Esophagus muscularis mucosa (tissue), 4 donors: Measurements from ENCODE around the gene C3orf22. TPM values are rescaled to one million over a fixed set of nuclear protein-coding genes. Genes with fewer than 3 reads are reported as not detected.

Experiments
- DNase-seq: peaks from one replicate; pipeline ENCODE4 v3.0.0-alpha.2; 2017; ENCODE audit errors: extremely low spot score
- H3K27ac ChIP-seq, 4 donors: fragments of 200-600 bp; sonication (generic); replicated peaks in 1 of 4; 1 replicate in 3 of 4; 2 replicates in 1 of 4; pipeline ENCODE4 v1.5.1; 2016 to 2019; ENCODE audit warnings: mild to moderate bottlenecking in 1 of 4
- H3K27me3 ChIP-seq, 4 donors: fragments of 200-600 bp; sonication (generic); one replicate each; pipeline versions ENCODE4 v1.5.1 to v1.6.0; 2016 to 2019
- H3K36me3 ChIP-seq, 4 donors: fragments of 200-600 bp; sonication (generic); one replicate each; pipeline ENCODE4 v1.5.1; 2016 to 2019
- H3K4me1 ChIP-seq, 4 donors: fragments of 200-600 bp; sonication (generic); one replicate each; pipeline ENCODE4 v1.5.1; 2016 to 2019
- H3K4me3 ChIP-seq, 4 donors: fragments of 200-600 bp; sonication (generic); 1 replicate in 2 of 4; 2 replicates in 2 of 4; pipeline ENCODE4 v1.5.1; 2016 to 2019; ENCODE audit warnings: mild to moderate bottlenecking in 4 of 4, moderate library complexity in 1 of 4
- H3K9me3 ChIP-seq, 4 donors: fragments of 200-600 bp; sonication (generic); 1 replicate in 3 of 4; 2 replicates in 1 of 4; pipeline ENCODE4 v1.5.1; 2016 to 2019
- EP300 ChIP-seq: sonication (generic); formaldehyde crosslinking; IDR thresholded peaks from one replicate; pipeline ENCODE4 v1.6.1; 2017; ENCODE audit warnings: antibody characterized with exemption
- POLR2A ChIP-seq: fragments of 450-650 bp; IDR thresholded peaks from one replicate; pipeline ENCODE4 v1.6.1; 2017; ENCODE audit warnings: antibody characterized with exemption, moderate library complexity, mild to moderate bottlenecking, low read depth
- POLR2AphosphoS5 ChIP-seq, 2 donors: sonication (generic); formaldehyde crosslinking; IDR thresholded peaks; one replicate each; pipeline ENCODE4 v1.6.1; 2017; ENCODE audit warnings: antibody characterized with exemption in 2 of 2
- WGBS: methylation state at CpG from one replicate; pipeline ENCODE4 v1.1.5; 2018; 5-methylcytosine and 5-hydroxymethylcytosine counted together
- intact Hi-C: fragments of 100-400 bp; cut with DNase I; formaldehyde crosslinking; loops from one replicate; pipeline ENCODE4 v1.15.1; 2023
- total RNA-seq, 4 donors: library from RNA; depleted of rRNA; stranded (reverse); fragments of >200 nt; gene quantifications; one replicate each; pipeline versions ENCODE4 v1.1.0 to v1.2.1, GENCODE V29; 2016
- TF ChIP-seq, protein P1 (sequence below), 3 experiments: fragments of 200-600 bp in 2 of 3; fragments of 450-650 bp in 1 of 3; sonication (generic) in 2 of 3; IDR thresholded peaks; one replicate each; pipeline ENCODE4 v1.5.1; 2017 to 2019; ENCODE audit warnings: antibody characterized with exemption in 3 of 3, mild to moderate bottlenecking in 2 of 3, moderate library complexity in 1 of 3

Gene C3orf22, protein sequence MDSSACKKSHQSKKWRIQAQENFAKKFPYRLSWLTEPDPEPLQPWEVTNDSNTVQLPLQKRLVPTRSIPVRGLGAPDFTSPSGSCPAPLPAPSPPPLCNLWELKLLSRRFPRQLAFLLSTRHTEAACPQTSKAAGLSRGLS
- not detected for total RNA-seq

DNA sequence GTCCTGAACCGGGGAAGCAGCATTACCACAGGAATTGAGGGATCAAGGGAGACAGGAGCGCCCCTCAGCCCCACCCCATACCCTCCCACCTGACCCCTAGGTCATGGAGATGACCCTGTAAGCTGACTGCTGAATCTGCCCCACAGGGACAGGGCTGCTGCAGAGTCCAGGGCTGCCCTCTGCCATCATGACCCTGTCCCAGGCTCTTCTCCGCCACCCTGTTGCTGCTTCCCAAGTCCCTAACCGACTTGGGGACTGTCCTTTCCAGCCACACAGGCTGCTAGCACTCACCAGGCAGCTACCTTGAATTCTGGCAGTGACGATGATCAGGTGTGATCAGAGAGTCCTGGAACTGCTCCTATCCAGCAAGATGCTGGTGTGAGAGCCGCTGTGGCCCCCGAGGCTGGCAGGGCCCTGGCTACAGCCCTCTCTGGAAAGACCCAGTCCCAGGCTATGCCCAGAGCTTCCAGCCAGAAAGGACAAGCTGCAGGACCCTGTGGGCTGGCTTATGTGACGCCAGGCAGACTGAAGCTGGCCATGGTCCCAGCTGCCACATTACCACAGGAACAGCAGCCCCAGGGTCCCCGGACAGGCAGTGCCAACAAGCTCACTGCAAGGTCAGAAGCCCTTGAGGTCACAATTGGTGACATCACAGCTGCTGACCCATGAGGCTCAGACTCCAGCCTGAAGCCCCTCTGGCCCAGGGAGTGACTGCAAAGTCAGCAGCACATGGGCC is at the start of gene C3orf22:
Gene C3orf22, minus strand, starts transcription at position 597 of the 736 bp plus-strand sequence. CDS start 5,542 bp downstream, outside the sequence.
- TF ChIP-seq POLR2AphosphoS5 (IDR thresholded peaks at IDR 0.05) (no peak), EP300 (no peak), POLR2A (no peak)
- TF ChIP-seq, protein P1, sequence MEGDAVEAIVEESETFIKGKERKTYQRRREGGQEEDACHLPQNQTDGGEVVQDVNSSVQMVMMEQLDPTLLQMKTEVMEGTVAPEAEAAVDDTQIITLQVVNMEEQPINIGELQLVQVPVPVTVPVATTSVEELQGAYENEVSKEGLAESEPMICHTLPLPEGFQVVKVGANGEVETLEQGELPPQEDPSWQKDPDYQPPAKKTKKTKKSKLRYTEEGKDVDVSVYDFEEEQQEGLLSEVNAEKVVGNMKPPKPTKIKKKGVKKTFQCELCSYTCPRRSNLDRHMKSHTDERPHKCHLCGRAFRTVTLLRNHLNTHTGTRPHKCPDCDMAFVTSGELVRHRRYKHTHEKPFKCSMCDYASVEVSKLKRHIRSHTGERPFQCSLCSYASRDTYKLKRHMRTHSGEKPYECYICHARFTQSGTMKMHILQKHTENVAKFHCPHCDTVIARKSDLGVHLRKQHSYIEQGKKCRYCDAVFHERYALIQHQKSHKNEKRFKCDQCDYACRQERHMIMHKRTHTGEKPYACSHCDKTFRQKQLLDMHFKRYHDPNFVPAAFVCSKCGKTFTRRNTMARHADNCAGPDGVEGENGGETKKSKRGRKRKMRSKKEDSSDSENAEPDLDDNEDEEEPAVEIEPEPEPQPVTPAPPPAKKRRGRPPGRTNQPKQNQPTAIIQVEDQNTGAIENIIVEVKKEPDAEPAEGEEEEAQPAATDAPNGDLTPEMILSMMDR (IDR thresholded peaks at IDR 0.05) = no peak
- 81% methylated on average over 5 of the region's 9 CpGs for WGBS
- Histone ChIP-seq H3K4me1 (no peaks in the 10 kb centered on the region), H3K27ac (no peak within 1 kb of the TSS), H3K27me3 (peaks cover 0 to 8% (median 0%) of the 10 kb centered on the region in 4 donors), H3K4me3 (no peak within 1 kb of the TSS), H3K36me3 (no peaks in the 10 kb centered on the region), H3K9me3 (peaks cover 0 to 22% (median 12%) of the 10 kb centered on the region in 4 donors)
- intact Hi-C loops = no loop called here
- DNase-seq = peak; percentile 91

DNA sequence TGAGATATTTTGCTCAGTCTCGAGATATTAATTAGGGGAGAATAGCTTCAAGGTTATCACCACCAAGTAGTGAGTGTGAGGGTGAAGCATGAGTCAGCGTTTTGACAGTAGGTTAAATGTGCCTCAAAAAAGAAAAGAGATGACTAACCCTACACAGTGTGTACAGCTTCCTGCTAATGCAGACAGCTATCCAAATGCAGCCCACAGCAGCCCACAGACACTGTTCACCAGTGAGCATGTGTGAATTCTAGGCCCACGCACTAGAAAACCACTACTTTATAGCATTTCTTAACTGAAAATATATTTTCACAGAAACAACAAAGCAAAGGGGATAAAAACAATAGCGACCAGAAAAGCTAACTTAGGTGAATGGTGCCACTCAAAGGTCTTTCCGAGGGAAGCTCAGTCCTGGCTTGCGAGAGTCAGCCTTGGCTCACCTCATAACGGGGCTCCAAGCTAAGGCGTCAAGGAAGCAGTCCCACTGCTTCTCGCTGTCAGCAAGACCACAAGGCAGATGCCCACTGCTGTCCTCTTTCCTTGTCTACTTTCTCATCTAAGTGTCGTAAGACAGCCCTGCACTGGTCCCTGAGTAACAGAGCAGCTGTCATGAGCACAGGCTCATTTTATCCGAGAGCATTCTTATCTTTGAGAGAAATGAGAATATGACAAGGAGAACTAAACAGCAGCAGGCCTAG is 48.6 kb upstream of the C3orf22 start:
- WGBS = 85% methylated on average over 11 of the region's 11 CpGs
- Histone ChIP-seq H3K27me3 (no peaks in the 10 kb centered on the region), H3K27ac (no peak overlapping the region), H3K4me1 (no peaks in the 10 kb centered on the region), H3K36me3 (peaks cover 37 to 96% (median 54%) of the 10 kb centered on the region in 4 donors), H3K9me3 (no peaks in the 10 kb centered on the region), H3K4me3 (no peak overlapping the region)
- intact Hi-C loops = no loop called here
- TF ChIP-seq, protein P1 (IDR thresholded peaks at IDR 0.05) = no peak
- TF ChIP-seq EP300 = no peak
- no peak for TF ChIP-seq POLR2AphosphoS5 (IDR thresholded peaks at IDR 0.05)
- TF ChIP-seq POLR2A = no peak
- no peak for DNase-seq

DNA sequence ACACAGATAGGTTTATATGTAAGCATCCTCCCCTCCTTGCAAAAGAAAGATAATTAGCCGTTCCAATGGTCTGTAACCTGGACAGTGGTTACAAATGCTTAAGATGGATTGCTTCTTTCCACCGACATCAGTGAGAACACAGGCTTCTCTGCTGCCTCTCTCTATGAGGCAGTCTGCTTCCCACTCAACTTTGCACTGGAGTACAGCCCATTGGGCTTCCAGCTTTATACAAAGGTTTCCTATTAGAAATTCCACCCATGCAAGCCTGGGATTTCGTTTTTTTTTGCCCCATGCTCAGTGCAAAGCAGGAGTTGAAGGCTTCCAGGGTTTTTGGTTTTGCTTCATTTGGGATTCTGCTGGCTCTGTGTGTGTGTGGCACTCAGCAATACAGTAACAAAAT is 47.3 kb upstream of the C3orf22 start:
- H3K4me3 ChIP-seq = no peak overlapping the region
- no peak overlapping the region for H3K27ac ChIP-seq
- peaks cover 35 to 82% (median 51%) of the 10 kb centered on the region in 4 donors for H3K36me3 ChIP-seq
- intact Hi-C loops = no loop called here
- H3K4me1 ChIP-seq = no peaks in the 10 kb centered on the region
- H3K9me3 ChIP-seq = no peaks in the 10 kb centered on the region
- DNase-seq = no peak
- no peaks in the 10 kb centered on the region for H3K27me3 ChIP-seq
- 71% methylated on average over 3 of the region's 3 CpGs for WGBS
- TF ChIP-seq EP300 (no peak), POLR2A (no peak), POLR2AphosphoS5 (IDR thresholded peaks at IDR 0.05) (no peak)
- TF ChIP-seq, protein P1 (IDR thresholded peaks at IDR 0.05) = no peak

DNA sequence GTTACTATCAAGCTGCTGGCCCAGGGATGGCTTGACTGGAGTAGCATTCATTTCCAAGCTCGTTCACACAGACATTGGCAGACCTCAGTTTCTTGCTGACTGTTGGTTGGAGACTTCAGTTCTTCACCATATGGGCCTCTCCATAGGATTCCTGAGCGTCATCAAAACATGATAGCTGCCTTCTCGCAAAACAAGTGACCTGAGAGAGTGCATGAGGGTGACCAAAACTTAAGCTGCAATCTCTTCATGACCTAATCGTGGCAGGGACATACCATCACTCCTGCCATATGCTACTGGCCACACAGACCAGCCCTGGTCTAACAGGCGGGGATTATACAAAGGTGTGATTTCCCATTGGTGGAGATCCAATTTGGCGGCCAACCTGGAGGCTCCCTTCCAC is 46.0 kb upstream of the C3orf22 start:
- Histone ChIP-seq H3K4me1 (no peaks in the 10 kb centered on the region), H3K27ac (no peak overlapping the region), H3K9me3 (no peaks in the 10 kb centered on the region), H3K4me3 (no peak overlapping the region), H3K36me3 (peaks cover 27 to 69% (median 40%) of the 10 kb centered on the region in 4 donors), H3K27me3 (no peaks in the 10 kb centered on the region)
- WGBS = 93% methylated on average over 6 of the region's 6 CpGs
- DNase-seq = no peak
- no peak for TF ChIP-seq POLR2A
- TF ChIP-seq, protein P1 (IDR thresholded peaks at IDR 0.05) = no peak
- TF ChIP-seq POLR2AphosphoS5 (IDR thresholded peaks at IDR 0.05) = no peak
- no peak for TF ChIP-seq EP300
- intact Hi-C loops = no loop called here
